Kidney epithelial cell (primary cell): ENCODE data around the gene PSAP. TPM values are rescaled to one million over a fixed set of nuclear protein-coding genes. Genes with fewer than 3 reads are reported as not detected.

Experiments
- DNase-seq: peaks from one replicate; pipeline ENCODE4 v3.0.0-alpha.2; 2010; ENCODE audit warnings: low read depth
- H3K27me3 ChIP-seq: 2 replicates; pipeline ENCODE4 v1.6.0; 2011; ENCODE audit warnings: low read length; ENCODE audit not compliant: control insufficient read depth, insufficient read depth
- H3K36me3 ChIP-seq: 2 replicates; pipeline ENCODE4 v1.5.1; 2011; ENCODE audit warnings: low read length; ENCODE audit not compliant: control insufficient read depth, insufficient read depth
- H3K4me3 ChIP-seq: 2 replicates; pipeline ENCODE4 v1.5.1; 2011; ENCODE audit warnings: low read depth, mild to moderate bottlenecking, control low read depth, low read length
- CTCF ChIP-seq: IDR thresholded peaks from 2 replicates; pipeline ENCODE4 v1.5.1; 2011; ENCODE audit warnings: mild to moderate bottlenecking, moderate library complexity, low read length, control low read depth, inconsistent platforms; ENCODE audit not compliant: insufficient read depth, poor library complexity, severe bottlenecking
- total RNA-seq: library from RNA; depleted of rRNA; stranded (reverse); fragments of >200 nt; gene quantifications from 2 replicates; pipeline ENCODE4 v1.2.3, GENCODE V29; 2015

PSAP gene
- total RNA-seq, 1 donor from 2014 or later: 1,398 TPM

GRCh38 chr10:71801361-71801760 is 49.7 kb downstream of the PSAP start:
- no peak for TF ChIP-seq CTCF
- DNase-seq: no peak
- H3K4me3 ChIP-seq: no peak overlapping the region
- H3K36me3 ChIP-seq: no peaks in the 10 kb centered on the region
- H3K27me3 ChIP-seq: peaks cover 12% of the 10 kb centered on the region

DNA sequence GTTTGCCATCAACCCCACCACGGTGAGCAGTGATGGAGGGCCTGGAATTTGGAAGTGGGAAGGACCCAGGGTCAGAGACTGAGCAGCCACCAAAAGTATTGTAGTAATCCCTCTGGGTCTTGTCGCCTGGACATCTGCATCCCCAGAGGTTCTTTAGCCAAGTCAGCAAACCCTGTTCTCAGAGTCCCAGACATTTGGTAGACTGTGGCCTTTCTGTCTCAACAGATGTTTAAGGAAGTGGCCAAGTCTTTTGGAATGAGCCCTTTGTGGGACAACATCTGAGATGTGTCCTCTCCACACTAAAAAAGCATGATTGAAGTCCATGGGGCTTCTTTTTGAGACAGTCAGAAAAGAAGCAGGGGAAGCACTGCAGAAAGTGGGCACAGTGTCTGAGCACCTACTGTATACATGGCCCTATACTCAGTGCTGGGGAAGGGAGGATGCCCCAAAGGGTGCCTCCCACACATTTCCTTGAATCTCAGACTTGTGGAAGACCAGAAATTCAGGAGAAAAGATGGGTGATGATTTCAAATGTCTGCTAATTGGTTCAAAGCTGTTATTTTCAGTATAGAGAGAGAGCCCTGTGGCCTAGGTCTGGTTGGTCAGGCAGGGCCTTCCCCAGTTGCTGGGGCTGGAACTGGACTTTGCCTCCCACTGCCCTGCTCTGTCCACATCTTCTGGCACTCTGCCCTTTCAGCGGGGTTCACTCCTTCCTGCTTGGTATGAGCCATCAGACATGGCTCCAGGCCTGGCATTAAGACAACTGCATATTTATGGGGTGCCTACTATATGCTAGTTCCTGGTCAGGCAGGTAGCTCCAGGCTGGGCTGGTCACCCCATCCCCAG is 51.2 kb downstream of the PSAP start:
- Histone ChIP-seq H3K4me3 (no peak overlapping the region), H3K27me3 (peaks cover 2% of the 10 kb centered on the region), H3K36me3 (no peaks in the 10 kb centered on the region)
- no peak for TF ChIP-seq CTCF
- DNase-seq: no peak

GRCh38 chr10:71799112-71799511 is 51.9 kb downstream of the PSAP start:
- peaks cover 2% of the 10 kb centered on the region for H3K27me3 ChIP-seq
- no peak for DNase-seq
- no peak overlapping the region for H3K4me3 ChIP-seq
- no peaks in the 10 kb centered on the region for H3K36me3 ChIP-seq
- no peak for TF ChIP-seq CTCF

- DNase-seq: no peak
- TF ChIP-seq CTCF: no peak
- H3K4me3 ChIP-seq: no peak overlapping the region
- H3K36me3 ChIP-seq: no peaks in the 10 kb centered on the region
- H3K27me3 ChIP-seq: peaks cover 4% of the 10 kb centered on the region
Measured at GRCh38 chr10:71798308-71798624, 52.8 kb downstream of the PSAP start.

DNA sequence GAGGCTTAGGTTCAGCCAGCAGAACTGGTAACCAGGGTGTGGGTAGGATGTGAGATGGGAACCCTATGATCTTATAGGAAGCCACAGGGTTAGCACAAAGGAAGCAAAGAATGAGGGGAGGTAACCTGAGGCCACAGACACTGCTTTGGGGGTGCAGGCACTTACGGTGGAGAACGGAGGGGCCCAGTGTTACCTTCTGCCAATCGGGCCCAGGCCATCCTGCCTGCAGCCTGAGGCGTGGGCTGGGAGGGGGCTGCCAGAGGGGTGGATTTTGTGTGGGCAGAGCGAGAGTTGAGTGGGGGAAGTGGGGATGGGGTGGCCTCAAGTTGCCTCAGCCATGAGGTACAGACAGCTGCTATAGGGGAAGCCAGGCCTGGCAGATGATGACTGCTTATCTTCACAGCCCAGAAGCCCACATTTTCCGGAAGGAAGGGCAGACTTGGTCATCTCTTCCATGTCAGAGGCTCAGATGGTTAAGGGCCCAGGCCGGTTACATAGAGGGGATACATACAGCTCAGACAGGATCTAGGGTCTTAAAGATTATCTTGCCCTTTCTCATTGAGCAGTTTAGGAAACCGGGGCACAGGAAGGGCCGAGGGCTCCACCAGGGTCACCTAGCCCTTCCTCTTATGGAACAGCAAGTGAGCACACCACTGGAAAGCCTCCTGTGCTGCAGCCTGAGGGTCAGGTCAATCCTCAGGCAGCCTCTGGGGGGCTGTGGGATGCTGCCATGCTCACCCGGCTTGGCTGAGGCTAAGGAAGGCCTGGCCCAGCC is 53.3 kb downstream of the PSAP start:
- H3K4me3 ChIP-seq: no peak overlapping the region
- DNase-seq: no peak
- no peak for TF ChIP-seq CTCF
- H3K27me3 ChIP-seq: peaks cover 2% of the 10 kb centered on the region
- H3K36me3 ChIP-seq: no peaks in the 10 kb centered on the region
